ENCODE results near the gene NOS3.

The NOS3 gene

GRCh38 chr7:151060416-151061212, 69.8 kb downstream of the NOS3 start:
- no peak for DNase-seq

DNA sequence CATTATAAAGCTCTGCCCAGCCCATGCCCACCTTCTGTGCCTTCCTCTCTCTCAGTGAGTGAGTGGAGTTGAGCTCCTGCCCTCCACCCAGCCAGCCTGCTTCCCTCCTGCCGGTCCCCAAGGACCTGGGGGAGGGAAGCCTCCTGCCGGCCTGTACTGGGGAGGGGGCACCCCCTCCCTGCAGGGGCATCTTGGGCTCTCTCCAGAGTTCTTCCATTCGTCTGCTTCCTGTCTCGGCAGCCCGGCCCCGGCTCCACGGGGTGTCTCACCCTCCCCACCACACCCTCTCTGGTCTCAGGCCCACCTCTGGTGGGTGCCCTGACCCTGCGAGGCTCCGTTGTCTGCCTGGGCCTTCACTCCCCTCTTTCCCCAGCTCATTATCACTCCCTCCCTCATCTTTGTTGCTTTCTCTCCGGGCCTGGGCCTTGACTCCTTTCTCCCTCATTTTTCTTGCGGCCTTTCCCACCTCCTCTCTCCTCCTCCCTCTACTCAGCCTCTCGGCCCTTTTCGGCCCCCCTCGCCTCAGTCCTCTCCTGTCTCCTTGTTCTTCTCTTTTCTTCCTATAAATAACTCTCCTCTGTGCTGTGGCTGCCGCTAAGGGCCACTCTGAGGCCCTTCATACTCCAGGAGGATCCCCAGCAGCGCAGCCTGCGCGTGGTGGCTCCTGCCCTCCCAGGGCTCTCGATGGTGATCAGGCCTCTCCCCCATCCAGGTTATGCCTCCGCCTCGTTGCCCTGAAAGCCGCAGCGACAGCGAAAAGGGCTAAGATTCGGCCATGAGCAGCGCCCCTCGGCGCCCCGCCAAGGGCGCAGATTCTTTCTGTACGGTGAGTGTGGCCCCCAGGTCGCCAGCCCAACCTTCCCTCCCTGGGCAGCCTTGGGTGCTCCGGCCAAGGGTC, 70.6 kb downstream of the NOS3 start:
- DNase-seq = no peak

DNA sequence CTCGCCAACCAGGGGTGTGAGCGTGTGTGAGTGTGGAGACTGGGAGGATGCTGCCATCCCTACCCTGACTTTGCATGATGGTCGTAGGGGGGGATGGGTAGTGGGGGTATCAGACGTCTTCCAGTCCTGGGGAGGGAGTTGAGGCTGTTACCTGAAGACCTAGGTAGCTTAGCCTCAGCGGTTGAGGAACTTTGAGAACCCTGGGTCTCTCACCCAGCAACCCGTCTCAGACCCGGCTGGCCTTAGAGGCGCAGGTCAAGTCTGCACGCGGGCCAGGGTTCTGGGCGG, 71.2 kb downstream of the NOS3 start:
- no peak for DNase-seq

- DNase-seq = no peak
These were observed 71.8 kb downstream of the NOS3 start for GRCh38 chr7:151062399-151063211.

DNA sequence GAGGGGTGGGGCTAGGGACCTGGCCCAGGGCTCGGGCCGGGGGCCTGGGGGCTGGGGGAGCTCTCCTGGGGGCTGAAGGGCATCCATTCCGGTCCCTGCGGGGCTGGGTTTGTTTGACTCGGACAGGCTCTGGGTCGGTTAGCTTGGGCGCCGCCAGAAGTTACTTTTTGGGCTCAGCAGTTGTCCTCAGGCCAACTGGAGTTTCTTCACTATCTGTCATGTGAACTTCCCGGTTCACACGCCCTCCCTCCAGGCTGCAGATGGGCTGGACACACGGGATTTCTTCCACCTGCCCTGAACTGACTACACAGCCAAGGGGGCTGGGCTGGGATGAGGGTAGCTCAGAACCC, 72.4 kb downstream of the NOS3 start:
- no peak for DNase-seq
